HUDEP-2 (cell line): ENCODE data around the gene NEAT1.

Source experiments
- DNase-seq, 76 experiments: peaks; one replicate each; lab custom pipeline; 2025; ENCODE audit not compliant: unreplicated experiment in 76 of 76; lab: John Stamatoyannopoulos, UW

Gene NEAT1

GRCh38 chr11:65420979-65421793 is 1.4 kb upstream of the NEAT1 start:
- DNase-seq, result peak in 75 of 76 experiments; percentile 77 to 97 (median 92)

- DNase-seq, result peak in 75 of 76 experiments; percentile 51 to 99 (median 95)
Observed at GRCh38 chr11:65421794-65422632, 585 bp upstream of the NEAT1 start.

GRCh38 chr11:65423516-65424204 is 1.1 kb downstream of the NEAT1 start:
- peak in 23 of 76 experiments; percentile 4 to 66 (median 40) for DNase-seq

GRCh38 chr11:65424205-65425104 is 1.9 kb downstream of the NEAT1 start:
- peak in 41 of 76 experiments; percentile 16 to 72 (median 47) for DNase-seq

- DNase-seq, result peak in 66 of 76 experiments; percentile 29 to 86 (median 63)
Observed at GRCh38 chr11:65425105-65425970, 2.7 kb downstream of the NEAT1 start.

DNA sequence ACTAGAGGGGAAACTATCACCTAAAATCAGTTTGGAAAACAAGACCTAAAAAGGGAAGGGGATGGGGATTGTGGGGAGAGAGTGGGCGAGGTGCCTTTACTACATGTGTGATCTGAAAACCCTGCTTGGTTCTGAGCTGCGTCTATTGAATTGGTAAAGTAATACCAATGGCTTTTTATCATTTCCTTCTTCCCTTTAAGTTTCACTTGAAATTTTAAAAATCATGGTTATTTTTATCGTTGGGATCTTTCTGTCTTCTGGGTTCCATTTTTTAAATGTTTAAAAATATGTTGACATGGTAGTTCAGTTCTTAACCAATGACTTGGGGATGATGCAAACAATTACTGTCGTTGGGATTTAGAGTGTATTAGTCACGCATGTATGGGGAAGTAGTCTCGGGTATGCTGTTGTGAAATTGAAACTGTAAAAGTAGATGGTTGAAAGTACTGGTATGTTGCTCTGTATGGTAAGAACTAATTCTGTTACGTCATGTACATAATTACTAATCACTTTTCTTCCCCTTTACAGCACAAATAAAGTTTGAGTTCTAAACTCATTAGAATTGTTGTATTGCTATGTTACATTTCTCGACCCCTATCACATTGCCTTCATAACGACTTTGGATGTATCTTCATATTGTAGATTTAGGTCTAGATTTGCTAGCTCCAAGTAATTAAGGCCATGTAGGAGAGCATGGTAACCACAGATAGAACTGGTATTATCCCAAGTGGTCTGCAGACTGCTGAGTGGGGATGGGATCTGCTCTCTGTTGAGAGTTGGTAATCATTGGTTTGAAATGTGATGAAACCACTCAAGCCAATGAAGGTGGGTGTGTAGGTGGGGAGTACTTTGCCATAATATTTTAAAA is 3.6 kb downstream of the NEAT1 start:
- DNase-seq, result peak in 25 of 76 experiments; percentile 13 to 68 (median 45)

GRCh38 chr11:65426839-65427690 is 4.5 kb downstream of the NEAT1 start:
- DNase-seq, result peak in 61 of 76 experiments; percentile 27 to 85 (median 57)

DNA sequence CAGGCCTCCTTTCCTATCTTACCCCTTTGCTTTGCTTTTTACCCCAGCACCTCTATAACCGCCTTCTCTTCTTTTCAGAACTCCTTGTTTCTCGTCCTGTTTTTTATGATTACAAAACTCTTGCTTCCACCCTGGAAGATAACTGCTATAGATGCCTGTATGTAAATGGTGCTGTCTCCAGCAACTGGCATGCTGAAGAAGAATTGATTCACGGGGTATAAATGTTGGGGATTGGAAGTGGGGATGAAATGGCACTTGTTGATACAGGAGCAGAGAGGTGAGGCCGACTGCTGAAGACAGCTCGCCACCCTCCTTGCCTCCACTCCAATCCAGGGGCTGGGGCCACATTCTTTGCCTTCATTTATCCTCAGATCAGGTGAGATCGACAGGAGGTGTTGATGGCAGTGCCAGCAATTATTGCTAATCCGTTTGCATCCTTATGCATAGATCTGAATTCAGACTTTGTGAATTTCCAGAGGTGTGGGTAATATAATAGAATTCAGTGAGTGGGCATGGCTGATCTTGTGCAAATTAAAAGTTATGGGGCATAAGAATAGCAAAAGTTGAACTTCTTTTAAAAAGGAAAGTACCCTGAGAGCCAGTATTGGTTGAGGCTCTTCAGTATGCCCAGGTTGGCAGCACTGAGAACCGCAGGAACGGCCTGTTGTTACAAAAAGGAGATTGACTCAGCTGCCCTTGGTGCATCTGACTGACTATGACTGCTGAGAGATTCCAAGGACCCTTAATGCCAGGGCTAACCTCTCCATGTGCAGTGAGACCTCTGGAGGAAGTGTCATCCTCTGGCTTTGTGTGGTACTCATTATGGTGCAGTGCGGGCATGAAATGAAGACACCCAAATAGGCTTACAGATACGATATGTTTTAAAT is 5.3 kb downstream of the NEAT1 start:
- peak in 31 of 76 experiments; percentile 8 to 71 (median 42) for DNase-seq

DNA sequence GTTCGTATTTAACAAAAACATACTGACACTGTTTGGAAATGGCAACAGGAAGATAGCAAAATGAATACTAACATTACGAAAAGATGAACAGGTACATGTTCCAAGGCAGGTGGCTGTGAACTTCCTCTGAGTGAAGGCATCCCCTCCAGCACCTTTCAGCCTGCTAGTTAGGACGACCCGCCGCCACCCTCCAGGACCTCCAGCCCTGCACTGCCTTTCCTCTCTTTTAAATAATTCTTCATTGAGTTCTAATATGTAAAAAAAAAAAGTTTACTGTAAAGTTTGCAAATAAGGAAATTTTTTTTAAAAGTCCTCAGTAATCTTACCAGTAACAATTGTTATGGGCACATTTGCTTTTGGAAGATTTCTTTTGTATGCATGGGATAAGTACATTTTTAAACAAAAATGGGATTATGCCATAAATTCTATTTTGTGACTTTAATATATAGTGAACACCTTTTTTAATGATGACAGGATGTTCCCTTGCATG is 6.0 kb downstream of the NEAT1 start:
- DNase-seq, result peak in 1 of 76 experiments; percentile 58

DNA sequence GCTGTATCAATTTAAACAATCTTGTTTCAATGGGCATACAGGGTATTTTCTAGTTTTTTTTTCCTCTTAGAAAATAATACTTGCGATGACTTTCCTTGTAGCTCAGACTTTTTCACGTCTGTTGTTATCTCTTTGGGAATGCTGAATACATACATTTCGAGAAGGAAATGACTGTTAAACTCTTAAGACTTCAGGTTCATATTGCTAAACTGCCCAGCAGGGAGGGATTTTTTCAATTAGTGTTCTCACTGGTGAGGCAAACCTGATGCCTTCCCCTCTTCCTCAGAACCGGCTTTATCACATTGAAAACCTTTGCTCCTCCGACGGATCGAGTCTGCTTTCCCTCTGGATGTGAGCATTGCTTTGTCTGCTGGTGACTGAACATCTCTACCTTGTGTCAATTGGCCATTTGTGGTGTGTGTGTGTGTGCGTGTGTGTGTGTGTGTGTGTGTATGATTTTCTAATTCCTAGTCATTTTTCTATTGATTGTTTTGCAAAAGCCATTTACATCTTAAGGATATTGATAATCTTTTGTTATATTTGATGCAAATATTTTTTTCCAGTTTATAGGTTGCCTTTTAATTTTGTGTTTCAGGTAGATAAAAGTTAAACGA is 6.6 kb downstream of the NEAT1 start:
- DNase-seq, result peak in 8 of 76 experiments; percentile 10 to 44 (median 24)

DNA sequence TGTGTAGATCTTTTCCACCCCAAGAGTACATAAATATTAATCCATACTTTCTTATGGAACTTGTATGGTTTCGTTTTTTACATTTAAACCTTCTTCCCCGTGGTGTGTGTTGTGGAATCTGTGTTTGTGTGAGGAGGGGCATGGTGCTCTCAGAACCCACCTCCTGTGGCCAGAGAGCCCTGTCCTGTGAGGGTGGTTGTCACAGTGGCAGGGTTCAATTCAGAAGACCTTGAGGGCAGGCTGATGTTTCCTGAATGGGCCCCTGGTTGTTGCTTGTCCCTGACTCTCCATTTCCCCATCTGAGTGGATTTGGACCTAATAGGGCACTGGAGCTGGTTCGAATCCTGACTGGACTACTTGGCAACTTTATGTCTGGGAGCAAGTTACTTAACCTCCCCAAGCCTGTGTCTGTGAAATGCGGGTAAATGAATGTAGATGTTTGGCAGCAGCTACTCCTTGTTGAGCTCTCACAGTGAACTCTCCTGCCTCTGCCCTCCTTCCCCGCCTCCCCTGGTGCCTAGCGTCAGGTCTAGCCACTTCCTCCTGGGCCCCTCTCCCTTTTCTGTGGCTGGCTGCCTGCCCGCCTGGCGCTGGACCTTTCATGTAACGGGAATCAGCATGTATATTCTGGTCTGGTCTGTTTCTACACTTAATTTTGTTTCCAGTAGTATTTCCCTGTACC is 7.3 kb downstream of the NEAT1 start:
- peak in 35 of 76 experiments; percentile 10 to 70 (median 35) for DNase-seq

GRCh38 chr11:65430406-65431217 is 8.0 kb downstream of the NEAT1 start:
- no peak for DNase-seq

GRCh38 chr11:65431451-65432099 is 9.0 kb downstream of the NEAT1 start:
- no peak for DNase-seq
